ENCODE measurements around the gene SORBS2. TPM values are rescaled to one million over a fixed set of nuclear protein-coding genes. Genes with fewer than 3 reads are reported as not detected.

Gene SORBS2
- total RNA-seq, 2 donors from 2014 or later: not detected

DNA sequence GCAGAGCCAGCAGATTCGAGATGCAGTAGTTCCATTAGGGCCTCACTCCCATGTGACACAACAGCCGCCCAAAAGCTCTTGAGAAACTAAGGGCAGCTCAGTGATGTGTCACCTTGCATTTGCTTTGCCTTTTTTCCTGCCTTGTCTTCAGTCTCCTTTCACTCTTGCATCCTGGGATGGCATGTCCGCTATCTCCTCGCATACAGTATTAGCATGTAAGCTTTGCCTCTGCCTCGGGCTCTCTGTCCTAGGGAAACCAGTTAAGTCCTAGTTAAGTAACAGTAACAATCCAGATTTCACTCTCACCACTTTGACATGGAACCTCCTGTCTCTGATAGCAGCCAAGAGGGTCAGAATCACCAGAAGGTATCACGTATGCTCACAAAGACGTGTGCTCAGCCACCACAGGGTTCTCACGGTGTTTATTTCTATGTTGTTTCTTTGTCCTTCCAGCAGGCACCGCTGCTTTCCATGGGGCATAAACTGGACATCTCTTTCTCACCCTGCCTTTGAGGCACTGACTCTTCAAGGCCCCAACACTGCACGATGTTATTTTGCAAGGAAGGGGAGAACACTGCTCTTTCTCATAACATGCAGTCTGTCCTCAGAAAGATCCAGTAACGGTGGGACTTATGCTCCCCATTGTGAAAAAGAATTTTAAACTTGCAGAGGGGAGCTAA is 26.7 kb upstream of the SORBS2 start:
- H3K9me3 Mint-ChIP-seq: peaks cover 0 to 3% of the 10 kb centered on the region in 2 donors
- H3K27ac Mint-ChIP-seq: no peak overlapping the region
- DNase-seq (ENCODE audit: low spot score in 2 of 2) (no peak), ATAC-seq (no peak)
- H3K36me3 Mint-ChIP-seq: no peaks in the 10 kb centered on the region

DNA sequence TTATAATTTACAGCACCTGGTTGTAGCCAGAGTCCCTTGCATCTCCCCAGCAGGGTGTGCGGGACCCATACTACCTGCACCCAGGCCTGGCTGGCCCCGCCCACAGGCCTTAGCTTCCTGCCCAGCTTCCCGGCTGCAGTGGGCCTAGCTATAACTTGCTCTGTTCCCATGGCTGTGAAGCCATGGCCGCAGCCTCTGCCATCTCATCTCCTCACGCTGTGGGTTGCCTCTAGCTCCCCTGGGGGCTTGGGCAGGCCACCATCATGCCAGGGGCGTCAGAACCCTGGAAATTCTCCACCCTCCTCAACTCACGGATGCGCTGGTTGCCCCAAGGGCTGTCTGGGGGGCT is 26.1 kb upstream of the SORBS2 start:
- Mint-ChIP-seq H3K27ac (no peak overlapping the region), H3K36me3 (no peaks in the 10 kb centered on the region), H3K9me3 (peaks cover 0 to 3% of the 10 kb centered on the region in 2 donors)
- DNase-seq (ENCODE audit: low spot score in 2 of 2) (no peak), ATAC-seq (no peak)

GRCh38 chr4:185837415-185838103 is 25.6 kb upstream of the SORBS2 start:
- Mint-ChIP-seq H3K9me3 (peaks cover 0 to 3% of the 10 kb centered on the region in 2 donors), H3K27ac (no peak overlapping the region), H3K36me3 (no peaks in the 10 kb centered on the region)
- DNase-seq (ENCODE audit: low spot score in 2 of 2) (no peak), ATAC-seq (no peak)

DNA sequence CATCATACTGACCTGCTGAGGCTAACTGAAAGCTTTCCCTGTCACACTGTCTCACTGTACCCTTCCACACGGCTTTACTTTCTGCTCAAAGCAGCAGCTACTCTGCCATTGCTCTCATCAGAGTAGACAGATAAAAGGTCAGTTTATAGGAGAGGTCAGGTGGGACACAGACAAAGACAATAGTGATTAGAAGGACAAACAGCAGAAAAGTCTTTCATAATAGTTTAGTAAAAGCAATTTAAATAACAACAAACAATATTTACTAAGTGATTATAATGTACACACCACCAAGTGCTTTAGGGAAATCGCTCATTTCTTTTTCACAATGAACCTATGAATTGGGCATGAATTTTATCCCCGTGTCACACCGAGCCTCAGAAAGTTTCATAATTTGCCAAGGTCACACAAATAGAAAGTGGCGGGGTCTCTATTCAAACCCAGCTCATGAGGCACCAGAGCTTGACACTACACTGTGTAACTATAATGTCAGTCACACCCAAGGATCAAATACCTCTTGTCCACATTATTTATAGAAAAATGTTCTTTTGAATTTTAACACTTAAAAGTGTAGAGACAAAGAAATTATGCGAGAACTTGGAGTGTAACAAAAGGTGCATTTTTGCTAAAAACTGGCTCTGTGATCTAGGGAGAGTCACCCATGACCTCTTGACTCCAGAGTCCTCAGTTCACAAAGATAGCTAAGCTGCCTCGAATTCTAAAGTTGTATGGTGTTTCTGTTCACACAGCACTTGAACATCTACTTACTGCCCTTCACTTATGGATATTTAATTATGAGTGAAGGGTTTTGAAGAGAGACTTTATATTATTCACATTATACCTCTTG is 24.5 kb upstream of the SORBS2 start:
- no peaks in the 10 kb centered on the region for H3K36me3 Mint-ChIP-seq
- H3K9me3 Mint-ChIP-seq: no peaks in the 10 kb centered on the region
- ATAC-seq: no peak
- no peak for DNase-seq (ENCODE audit: low spot score in 2 of 2)
- no peak overlapping the region for H3K27ac Mint-ChIP-seq

- Mint-ChIP-seq H3K36me3 (no peaks in the 10 kb centered on the region), H3K27ac (no peak overlapping the region), H3K9me3 (no peaks in the 10 kb centered on the region)
- ATAC-seq: no peak
- DNase-seq (ENCODE audit: low spot score in 2 of 2): no peak
Measured at GRCh38 chr4:185835814-185836213, 23.8 kb upstream of the SORBS2 start.

DNA sequence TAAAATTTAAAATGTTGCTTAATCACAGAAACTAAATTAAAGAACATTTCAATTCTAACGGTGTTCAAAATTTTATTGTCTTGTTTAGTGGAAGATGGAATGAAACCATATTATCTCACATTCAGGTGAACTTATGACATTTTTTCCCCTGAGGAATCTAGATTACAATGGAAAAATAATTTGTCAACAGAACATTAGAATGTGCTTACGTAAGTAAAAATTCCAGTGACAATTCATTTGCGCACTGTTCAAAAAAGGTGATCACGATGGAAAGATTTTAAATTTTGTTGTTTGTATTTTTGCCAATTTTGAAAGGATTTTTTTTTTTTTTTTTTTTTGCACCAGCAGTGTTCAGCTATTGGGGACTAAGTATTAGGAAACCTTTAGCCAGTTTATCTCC is 23.3 kb upstream of the SORBS2 start:
- Mint-ChIP-seq H3K27ac (no peak overlapping the region), H3K36me3 (no peaks in the 10 kb centered on the region), H3K9me3 (no peaks in the 10 kb centered on the region)
- no peak for DNase-seq (ENCODE audit: low spot score in 2 of 2)
- no peak for ATAC-seq

DNA sequence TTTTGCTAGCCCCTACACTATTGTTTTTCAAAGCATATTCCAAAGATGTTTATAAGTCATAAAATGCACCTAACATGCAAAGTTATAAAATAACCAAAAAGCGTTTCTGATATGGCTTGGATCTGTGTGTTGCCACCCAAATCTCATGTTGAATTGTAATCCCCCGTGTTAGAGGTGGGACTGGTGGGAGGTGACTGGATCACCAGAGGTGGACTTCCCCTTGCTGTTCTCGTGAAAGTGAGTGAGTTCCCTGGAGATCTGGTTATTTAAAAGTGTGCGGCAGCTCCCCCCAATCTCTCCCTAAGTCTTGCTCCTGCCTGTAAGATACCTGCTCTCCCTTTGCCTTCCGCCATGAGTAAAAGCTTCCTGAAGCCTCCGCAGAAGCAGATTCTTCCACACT is 22.8 kb upstream of the SORBS2 start:
- Mint-ChIP-seq H3K27ac (no peak overlapping the region), H3K36me3 (no peaks in the 10 kb centered on the region), H3K9me3 (no peaks in the 10 kb centered on the region)
- DNase-seq (ENCODE audit: low spot score in 2 of 2) (no peak), ATAC-seq (no peak)

GRCh38 chr4:185834088-185834487 is 22.1 kb upstream of the SORBS2 start:
- Mint-ChIP-seq H3K9me3 (no peaks in the 10 kb centered on the region), H3K27ac (no peak overlapping the region), H3K36me3 (no peaks in the 10 kb centered on the region)
- ATAC-seq (no peak), DNase-seq (ENCODE audit: low spot score in 2 of 2) (no peak)

DNA sequence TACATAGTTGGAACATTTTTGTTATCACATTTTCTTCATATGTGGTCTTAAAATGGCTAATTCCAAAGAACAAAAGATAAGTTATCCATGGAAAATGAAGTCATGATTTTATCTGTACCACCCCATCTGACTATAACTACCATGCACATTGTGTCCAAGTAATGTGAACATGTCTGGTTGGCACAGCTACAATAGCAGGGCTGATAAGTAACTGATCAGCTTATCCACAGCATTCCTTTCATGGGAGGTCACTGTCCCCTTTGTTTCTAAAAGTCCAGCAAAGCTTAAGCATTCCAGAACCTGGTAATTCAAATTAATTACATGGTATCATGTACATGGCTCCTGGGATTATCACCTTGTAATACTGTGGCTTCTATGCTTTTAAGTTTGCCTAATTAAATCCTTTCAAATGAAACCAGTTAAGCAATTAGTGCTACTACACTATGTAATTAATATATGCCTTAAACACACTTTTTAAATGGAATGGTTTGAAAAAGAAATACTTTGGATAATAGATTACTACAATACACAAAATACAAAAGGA is 21.1 kb upstream of the SORBS2 start:
- no peak overlapping the region for H3K27ac Mint-ChIP-seq
- DNase-seq (ENCODE audit: low spot score in 2 of 2) (no peak), ATAC-seq (no peak)
- H3K36me3 Mint-ChIP-seq: no peaks in the 10 kb centered on the region
- no peaks in the 10 kb centered on the region for H3K9me3 Mint-ChIP-seq

DNA sequence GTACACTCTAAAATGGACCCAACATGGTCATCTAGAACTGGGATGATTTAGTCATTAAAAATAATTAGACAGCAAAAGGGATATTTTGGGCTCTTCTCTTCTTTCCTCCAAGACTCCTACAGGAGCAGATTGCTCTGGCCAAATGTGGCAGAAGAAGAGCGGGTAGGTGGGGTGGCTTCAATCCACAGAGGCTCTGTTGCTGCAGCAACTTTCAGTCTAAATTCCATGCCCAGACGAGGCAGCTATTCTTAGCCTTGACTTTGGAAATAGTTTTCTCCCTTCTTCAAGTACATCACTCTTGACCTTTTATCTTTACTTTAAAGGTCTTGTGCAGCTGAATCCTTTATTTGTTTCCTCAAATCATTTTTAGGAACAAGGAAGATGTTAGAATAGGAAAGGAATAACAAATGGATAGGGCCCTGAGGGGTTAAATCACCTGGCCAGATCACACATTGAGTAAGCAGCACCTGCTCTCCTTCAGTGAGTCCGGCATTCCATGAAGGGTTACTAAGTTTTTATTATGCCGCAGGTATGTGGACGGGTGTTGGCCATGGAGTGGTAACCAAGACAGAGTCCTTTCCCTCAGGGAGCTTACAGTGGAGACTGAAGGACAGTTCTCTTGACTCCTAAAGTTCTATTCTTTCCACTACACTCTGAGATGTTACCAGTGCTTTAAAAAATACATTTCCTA is 19.3 kb upstream of the SORBS2 start:
- no peaks in the 10 kb centered on the region for H3K9me3 Mint-ChIP-seq
- no peak for DNase-seq (ENCODE audit: low spot score in 2 of 2)
- H3K36me3 Mint-ChIP-seq: no peaks in the 10 kb centered on the region
- no peak for ATAC-seq
- H3K27ac Mint-ChIP-seq: no peak overlapping the region

DNA sequence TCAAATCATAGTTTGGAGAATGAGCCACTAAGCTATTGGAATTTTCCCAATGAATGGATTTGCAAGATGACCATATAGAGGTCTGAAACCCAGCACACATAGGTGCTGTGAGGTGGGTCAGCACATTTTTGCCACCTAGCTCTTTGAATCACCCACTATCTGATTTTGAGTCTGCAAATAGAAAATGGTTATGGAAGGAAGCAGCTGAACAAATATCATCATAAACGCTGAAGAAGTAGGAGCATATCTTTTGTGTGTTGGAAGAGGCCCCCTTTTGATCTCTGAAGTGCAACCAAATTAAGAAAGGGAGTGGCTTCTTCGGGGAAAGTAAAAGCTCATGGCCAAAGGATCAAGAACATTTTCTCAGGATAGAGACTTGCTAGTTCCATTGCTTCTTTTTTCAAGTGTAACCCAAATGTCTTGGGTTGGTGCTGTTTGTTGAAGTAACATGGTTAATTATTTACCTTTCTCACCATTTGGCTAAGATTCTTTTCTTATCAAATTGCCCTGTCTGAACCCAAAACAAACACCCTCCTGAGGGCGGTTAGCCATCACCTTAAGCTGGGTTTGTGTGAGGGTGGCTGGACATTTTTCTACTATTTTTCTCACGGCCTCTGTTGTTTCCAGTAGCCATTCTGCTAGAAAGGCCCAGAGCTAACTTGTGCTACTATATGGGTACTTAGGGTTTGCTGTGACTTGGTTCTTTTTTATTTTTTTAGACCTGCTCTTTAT is 18.4 kb upstream of the SORBS2 start:
- no peak overlapping the region for H3K27ac Mint-ChIP-seq
- DNase-seq (ENCODE audit: low spot score in 2 of 2) (no peak), ATAC-seq (no peak)
- H3K36me3 Mint-ChIP-seq: no peaks in the 10 kb centered on the region
- no peaks in the 10 kb centered on the region for H3K9me3 Mint-ChIP-seq

DNA sequence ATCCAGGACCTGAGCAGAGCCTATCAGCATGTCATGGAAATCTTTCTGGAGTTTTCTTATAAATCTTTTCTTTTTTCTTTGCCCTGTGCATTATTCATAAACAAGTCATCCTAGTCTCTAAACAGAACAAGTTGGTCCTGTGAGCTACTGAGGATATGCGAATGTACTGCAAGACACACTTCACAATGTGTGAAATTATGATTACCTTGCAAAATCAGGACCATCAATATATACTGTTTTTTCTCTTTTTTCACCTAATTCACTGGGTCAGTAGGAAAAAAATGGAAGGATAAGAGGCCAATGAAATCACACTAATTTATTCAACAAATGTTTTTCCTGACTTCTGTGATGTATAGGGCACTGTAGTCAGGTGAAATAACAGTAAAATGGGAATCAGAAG is 14.4 kb upstream of the SORBS2 start:
- no peaks in the 10 kb centered on the region for H3K36me3 Mint-ChIP-seq
- no peak overlapping the region for H3K27ac Mint-ChIP-seq
- no peak for DNase-seq (ENCODE audit: low spot score in 2 of 2)
- ATAC-seq: no peak
- H3K9me3 Mint-ChIP-seq: no peaks in the 10 kb centered on the region

- H3K9me3 Mint-ChIP-seq: no peaks in the 10 kb centered on the region
- DNase-seq (ENCODE audit: low spot score in 2 of 2) (no peak), ATAC-seq (no peak)
- H3K27ac Mint-ChIP-seq: no peak overlapping the region
- H3K36me3 Mint-ChIP-seq: no peaks in the 10 kb centered on the region
Measured at GRCh38 chr4:185825737-185826136, 13.7 kb upstream of the SORBS2 start.

DNA sequence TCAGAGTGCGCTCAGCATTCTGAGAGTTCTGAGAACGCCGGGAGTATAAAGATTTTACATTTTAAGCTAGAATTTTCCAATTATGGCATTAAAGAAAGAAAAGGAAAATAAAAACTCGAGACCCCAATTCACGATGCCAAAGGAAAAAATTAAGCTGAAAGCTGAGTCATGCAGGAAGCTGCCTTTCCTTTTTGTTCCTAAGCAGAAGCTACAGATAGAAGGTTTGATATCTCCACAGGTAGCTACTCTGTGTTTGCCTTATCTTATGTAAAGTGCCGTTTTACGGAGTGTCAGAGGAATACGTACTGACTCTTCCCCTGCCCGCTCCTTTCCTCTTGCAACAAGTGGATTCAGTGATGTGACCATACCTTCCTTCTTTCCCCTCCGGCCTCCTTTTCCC is 10.8 kb upstream of the SORBS2 start:
- ATAC-seq (no peak), DNase-seq (ENCODE audit: low spot score in 2 of 2) (no peak)
- no peaks in the 10 kb centered on the region for H3K36me3 Mint-ChIP-seq
- no peak overlapping the region for H3K27ac Mint-ChIP-seq
- no peaks in the 10 kb centered on the region for H3K9me3 Mint-ChIP-seq

DNA sequence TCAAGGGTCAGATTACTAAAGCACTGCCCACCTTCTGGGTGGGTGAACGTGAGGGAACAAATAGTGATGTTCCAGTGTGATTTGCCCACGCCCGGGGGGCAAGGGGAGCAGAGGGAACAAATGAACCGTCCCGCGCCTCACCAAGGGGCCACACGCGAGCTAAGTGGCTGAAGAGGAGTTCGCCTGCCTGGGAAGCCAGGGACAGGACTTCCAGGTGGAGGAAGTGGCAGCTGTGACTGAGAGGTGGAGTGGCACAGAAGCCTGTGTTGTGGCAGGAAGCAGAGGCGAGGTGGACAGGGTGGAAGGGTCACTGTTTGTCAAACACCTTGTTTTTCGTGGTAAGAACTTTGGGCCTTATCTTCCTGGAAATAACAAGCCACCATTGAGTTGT is 9.0 kb upstream of the SORBS2 start:
- no peak overlapping the region for H3K27ac Mint-ChIP-seq
- H3K36me3 Mint-ChIP-seq: no peaks in the 10 kb centered on the region
- no peaks in the 10 kb centered on the region for H3K9me3 Mint-ChIP-seq
- ATAC-seq: no peak
- no peak for DNase-seq (ENCODE audit: low spot score in 2 of 2)
